Measurements from ENCODE around the gene PAX5.

Gene PAX5

DNA sequence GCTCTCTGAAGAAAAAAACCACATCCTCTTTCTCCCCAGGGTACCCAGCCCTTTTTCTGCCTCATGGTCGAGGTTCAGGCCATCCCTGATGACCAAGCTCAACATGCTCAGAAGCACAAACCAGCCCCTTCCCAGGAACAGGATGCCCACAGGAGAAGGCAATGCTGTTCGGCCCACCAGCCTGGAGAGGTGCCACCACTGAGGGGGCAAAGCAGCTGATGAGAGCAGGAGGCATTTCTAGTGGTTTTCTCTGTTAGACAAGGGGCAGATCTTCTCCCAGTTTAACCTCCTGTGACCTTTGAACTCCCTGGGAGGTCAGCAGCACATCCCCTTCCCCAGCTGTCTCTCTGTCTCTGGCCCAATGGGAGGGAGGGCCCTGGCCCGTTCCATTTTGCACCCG lies 73.0 kb downstream of the PAX5 start:
- DNase-seq (ENCODE audit: low read depth in 2 of 2), result no peak

DNA sequence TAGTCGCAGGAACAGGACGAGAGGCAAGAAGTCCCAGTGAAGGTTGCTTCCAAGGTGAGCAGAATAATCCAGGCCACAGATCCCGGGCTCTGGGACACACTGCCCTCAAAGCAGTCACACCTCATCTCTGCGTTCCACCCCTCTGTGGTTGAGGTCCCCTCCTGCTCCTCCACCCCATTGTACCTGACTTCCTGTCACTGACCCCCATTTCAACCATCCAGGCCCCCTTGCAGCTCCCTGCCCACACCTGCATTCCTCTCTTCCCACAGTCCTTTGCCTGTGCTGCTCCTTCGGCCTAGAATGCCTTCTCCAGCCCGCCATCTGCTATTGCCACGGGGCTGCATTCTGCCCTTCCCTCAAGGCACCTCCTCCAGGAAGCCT lies 73.5 kb downstream of the PAX5 start:
- DNase-seq (ENCODE audit: low read depth in 2 of 2), result no peak

DNA sequence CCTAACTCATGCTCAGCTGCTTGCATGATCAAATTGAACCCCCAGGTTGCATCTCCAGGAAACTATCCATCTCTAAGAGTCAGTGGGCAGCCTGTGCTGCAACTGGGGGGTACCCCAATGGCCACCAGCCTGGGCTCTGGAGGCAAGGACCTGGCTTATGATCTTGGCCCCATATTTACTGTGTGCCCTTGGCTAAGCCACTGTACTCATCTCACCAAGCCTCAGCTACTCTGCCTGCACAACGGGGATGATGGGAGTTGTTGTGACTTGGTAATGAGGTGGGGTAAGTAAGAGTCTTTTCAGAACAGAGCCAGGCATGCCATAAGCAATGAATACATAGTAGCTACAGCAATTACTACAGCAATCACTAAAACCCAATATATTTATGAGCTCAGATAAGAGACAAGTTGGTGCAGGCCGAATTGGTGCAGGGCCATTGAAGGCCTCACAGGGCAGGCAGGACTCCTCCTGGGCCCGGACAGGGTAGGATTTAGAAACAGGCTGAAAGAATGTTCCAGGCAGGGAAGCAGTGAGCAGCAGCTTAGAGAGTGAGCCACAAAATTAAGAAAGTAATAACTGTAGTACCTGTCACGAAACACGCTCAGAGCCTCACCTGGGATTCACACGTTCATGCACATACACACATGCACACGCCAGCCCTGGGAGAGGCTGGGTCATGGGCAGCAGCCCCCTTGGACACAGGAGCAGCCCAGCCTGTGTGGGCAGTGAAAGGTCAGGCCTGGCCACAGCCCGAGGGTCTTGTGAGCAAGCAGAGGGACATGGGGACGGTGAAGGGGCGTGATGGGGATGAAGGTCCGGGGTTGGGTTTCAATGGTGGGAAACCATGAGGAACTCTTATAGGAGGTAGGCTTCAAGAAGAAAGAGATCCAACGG lies 74.1 kb downstream of the PAX5 start:
- no peak for DNase-seq (ENCODE audit: low read depth in 2 of 2)

- DNase-seq (ENCODE audit: low read depth in 2 of 2), result no peak
Measured at GRCh38 chr9:36956908-36957307, 77.2 kb downstream of the PAX5 start.

GRCh38 chr9:36950389-36950788 lies 83.7 kb downstream of the PAX5 start:
- DNase-seq (ENCODE audit: low read depth in 2 of 2), result no peak

- DNase-seq (ENCODE audit: low read depth in 2 of 2), result no peak
Measured at GRCh38 chr9:36949466-36949865, 84.6 kb downstream of the PAX5 start.

DNA sequence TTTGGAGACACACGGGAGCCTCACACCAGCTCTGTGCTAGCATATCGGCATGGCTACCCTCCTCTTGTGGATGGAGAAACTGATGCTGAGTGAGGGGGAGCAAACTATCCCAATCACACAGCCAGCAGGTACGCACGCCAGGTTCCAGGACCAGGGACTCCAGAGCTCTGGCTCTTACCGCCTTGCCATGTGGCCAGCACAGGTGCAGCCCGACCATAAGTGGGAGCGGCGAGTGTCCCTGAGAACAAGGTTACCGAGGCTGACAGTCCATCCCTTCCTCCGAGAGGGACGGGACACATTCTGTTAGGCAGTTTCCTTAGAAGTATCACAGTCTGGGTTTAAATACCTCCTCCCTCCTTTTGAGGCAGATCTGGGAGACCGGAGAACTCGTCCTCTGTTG lies 86.0 kb downstream of the PAX5 start:
- DNase-seq (ENCODE audit: low read depth in 2 of 2), result no peak

DNA sequence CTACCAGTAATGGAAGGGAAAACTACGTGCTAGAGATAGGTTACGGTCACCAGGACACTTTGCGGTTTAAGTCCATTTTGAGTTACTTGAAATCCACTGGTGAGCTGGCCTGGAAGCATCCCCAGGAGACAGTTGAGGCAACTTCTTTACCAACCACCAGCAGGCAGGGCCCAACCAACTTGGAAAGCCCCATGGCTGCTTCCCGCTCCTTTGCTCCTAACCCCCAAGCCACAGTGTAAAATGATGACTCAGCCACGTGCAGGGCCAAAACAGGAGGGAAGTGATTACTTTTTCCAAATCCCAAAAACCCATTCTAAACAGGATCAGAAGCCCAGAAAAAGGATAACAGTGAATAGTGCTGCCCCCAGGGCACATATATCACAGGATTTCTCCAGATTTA lies 87.4 kb downstream of the PAX5 start:
- no peak for DNase-seq (ENCODE audit: low read depth in 2 of 2)

DNA sequence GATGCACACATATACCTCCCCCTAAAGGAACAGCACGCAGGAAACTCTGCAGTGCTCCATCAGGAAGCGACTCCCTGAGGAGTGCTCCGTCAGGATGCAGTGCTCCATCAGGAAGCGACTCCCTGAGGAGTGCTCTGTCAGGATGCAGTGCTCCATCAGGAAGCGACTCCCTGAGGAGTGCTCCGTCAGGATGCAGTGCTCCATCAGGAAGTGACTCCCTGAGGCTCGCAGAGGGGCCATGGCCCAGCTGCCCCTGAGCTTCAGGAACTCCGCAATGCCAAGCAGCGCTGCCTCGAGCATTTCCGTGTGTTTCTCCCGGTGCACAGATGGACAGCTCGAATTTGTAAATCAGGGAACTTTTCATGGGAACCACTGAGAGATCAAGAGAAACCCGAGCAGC lies 88.1 kb downstream of the PAX5 start:
- no peak for DNase-seq (ENCODE audit: low read depth in 2 of 2)

GRCh38 chr9:36942891-36943290 lies 91.2 kb downstream of the PAX5 start:
- no peak for DNase-seq (ENCODE audit: low read depth in 2 of 2)

GRCh38 chr9:36941441-36941840 lies 92.6 kb downstream of the PAX5 start:
- DNase-seq (ENCODE audit: low read depth in 2 of 2), result no peak

GRCh38 chr9:36940881-36941280 lies 93.2 kb downstream of the PAX5 start:
- DNase-seq (ENCODE audit: low read depth in 2 of 2), result no peak

DNA sequence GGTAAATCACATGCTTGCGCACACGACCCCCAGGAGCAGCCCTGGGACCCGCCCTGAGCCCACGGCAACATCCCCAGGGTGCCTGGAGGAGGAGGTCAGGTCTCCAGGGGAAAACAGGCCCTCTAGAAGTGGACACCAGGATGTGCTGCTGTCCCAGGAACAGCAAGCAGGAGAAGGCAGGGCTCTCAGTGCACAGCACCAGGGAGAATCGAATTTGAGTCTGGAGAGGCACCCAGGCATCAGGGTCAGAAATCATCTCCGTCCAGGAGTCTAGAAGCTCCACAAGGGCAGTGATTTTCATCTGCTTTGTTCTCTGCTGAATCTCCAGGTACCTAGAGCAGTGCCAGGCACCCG lies 93.6 kb downstream of the PAX5 start:
- DNase-seq (ENCODE audit: low read depth in 2 of 2), result no peak

DNA sequence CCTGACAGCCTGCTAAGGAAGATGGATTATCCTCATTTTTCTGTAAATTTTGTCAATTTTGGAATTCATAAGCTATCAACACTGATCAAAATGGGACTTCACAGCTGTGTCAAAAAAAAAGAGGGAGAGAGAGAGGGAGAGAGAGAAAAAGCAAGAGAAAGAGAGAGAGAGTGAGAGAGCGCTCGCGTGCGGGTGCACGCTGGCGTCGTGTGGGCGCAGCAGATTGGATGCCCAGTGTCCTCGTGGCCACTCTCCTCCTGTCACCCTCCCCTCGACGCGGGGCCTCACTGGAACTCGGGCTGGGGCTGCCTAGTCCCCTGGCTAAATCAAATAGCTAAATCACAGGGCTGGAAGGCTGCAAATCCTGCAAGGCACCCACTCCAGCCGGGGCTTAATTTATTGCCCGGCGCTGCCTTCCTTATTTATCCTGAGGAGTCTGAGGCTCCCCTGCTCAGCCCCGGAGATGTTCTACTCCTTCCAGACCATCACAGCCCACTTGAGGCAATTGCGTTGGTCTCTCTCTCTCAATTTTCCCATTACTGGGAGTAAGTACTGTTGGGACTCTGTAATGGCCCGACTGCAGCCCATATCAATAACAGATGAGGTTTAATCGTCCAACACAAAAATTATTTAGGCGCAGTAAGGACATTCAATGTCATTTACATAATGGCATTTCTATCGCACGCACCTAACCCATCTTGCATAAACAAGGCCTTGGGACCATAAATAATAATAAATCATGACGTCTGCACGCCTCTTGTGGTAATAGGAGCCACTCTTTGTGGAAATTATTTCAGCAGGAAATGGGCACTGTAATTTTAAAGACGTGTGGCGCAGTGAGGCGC lies 94.2 kb downstream of the PAX5 start:
- no peak for DNase-seq (ENCODE audit: low read depth in 2 of 2)

DNA sequence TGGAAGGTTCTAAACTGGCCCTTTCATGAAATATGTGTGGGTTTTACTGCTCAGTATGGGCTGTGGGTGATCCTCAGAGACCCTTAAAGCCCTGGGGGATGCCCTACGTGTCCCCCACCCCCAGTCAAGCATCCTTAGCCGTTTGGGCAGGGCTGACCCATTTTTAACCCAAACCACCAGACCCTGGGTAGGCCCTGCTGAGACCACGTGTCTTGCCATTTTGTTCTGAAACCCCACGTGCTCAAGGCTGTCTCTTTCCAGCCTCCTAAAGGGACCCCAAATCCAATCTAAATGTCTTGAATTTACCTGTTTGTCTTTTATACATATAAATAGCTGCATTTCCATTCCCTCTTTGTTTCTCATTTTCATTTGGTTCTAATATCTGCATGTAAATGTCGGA lies 94.9 kb downstream of the PAX5 start:
- no peak for DNase-seq (ENCODE audit: low read depth in 2 of 2)

GRCh38 chr9:36938617-36939016 lies 95.5 kb downstream of the PAX5 start:
- DNase-seq (ENCODE audit: low read depth in 2 of 2), result no peak

DNA sequence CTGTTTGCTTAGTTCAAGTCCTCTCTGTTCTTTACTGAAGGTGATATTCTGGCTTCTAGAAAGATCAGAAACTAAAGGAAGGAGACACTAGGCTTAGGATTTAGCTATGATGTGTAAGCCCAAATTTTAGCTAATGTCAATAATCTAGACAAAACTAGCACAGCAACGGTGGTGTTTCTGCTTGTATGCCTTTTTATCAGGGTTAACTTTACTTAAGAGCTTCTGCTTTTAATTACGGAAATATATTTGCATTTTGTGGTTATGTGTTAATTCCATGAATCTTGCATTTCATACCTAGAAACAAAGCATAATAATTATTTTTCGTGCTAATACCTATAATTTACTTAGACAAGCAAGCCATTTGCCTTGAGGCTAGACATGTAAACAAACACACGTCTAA lies 96.1 kb downstream of the PAX5 start:
- no peak for DNase-seq (ENCODE audit: low read depth in 2 of 2)

DNA sequence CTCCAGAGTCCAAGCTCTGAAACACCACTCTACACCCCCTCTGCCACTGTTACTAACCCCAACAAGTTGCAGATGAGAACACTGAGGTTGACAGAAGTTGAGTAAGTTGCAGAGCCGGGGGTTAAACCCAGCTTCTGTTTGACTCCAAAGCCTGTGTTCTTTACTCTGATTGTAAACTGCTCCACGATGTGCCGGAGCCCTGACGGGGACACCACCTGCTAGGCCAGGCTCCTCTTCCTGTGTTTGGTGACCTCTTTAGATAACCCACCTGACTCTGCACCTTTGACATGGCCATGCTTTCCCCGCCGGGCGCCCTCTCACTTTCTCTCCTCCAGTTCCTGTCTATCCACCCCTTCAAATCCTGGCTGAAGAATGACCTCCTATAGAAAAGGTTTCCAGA lies 96.7 kb downstream of the PAX5 start:
- DNase-seq (ENCODE audit: low read depth in 2 of 2), result no peak

GRCh38 chr9:36936498-36936831 lies 97.6 kb downstream of the PAX5 start:
- no peak for DNase-seq (ENCODE audit: low read depth in 2 of 2)

GRCh38 chr9:36935768-36936497 lies 98.1 kb downstream of the PAX5 start:
- no peak for DNase-seq (ENCODE audit: low read depth in 2 of 2)

GRCh38 chr9:36935332-36935731 lies 98.7 kb downstream of the PAX5 start:
- no peak for DNase-seq (ENCODE audit: low read depth in 2 of 2)

DNA sequence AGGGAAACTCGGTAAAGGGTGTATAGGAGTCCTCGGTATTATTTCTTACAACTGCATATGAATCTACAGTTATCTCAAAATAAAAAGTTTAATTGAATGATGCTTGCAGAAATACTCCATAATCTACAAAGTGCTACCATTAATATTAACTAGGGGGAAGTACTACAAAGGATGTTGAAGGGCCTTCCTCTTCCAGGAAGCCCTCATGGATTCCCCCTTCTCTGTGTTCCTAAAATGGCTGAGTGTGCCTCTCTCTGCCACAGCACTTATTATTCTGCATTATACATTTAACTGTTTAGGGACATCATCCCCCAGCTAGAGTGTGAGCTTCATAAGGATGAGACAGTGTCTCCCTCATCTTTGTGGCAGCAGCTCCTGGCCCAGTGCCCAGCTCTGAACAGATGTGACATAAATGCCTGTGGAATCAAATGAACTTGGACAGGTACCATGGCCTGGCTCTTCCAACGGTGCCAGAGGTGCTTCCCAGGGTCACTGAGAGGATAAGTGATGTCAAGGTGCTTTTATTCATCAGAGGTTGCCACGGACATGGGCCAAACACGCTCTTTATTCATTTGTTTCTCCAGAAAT lies 99.5 kb downstream of the PAX5 start:
- DNase-seq (ENCODE audit: low read depth in 2 of 2), result no peak
